ENCODE results near the gene KLF13. TPM values are rescaled to one million over a fixed set of nuclear protein-coding genes. Genes with fewer than 3 reads are reported as not detected.

KLF13 gene
- total and polyA plus RNA-seq, 4 donors, result 38.3 to 157 (median 55.2) TPM

GRCh38 chr15:31379577-31379976 is 52.9 kb downstream of the KLF13 start:
- H3K27ac ChIP-seq (ENCODE audit: low read depth in 1 of 2, low read length in 1 of 2), result peak overlapping the region in 1 of 2 donors; percentile 20
- peaks cover 0 to 31% (median 4%) of the 10 kb centered on the region in 4 donors for H3K36me3 ChIP-seq (ENCODE audit: control insufficient read depth in 4 of 4, insufficient read depth in 4 of 4, low read length in 4 of 4)
- H3K4me1 ChIP-seq (ENCODE audit: control insufficient read depth in 5 of 5, insufficient read depth in 5 of 5, low read length in 5 of 5), result peaks cover 0 to 22% (median 0%) of the 10 kb centered on the region in 5 donors
- peaks cover 0 to 3% (median 0%) of the 10 kb centered on the region in 4 donors for H3K9me3 ChIP-seq (ENCODE audit: control insufficient read depth in 4 of 4, insufficient read depth in 3 of 4, low read length in 3 of 4)
- 93 to 97% methylated on average over 8 of the region's 8 CpGs for WGBS, 2 donors
- TF ChIP-seq CTCF (IDR thresholded peaks at IDR 0.05; ENCODE audit: control extremely low read depth, extremely low read depth), result no peak
- H3K27me3 ChIP-seq (ENCODE audit: control insufficient read depth in 3 of 3, insufficient read depth in 3 of 3, low read length in 2 of 3), result no peaks in the 10 kb centered on the region
- ATAC-seq (ENCODE audit: insufficient read depth, low FRiP score) (no peak), DNase-seq (no peak)
- H3K4me3 ChIP-seq, result no peak overlapping the region
- no peak overlapping the region for H3K9ac ChIP-seq (ENCODE audit: insufficient read depth in 1 of 2, low read length in 2 of 2)

GRCh38 chr15:31381801-31382712 is 55.4 kb downstream of the KLF13 start:
- H3K9me3 ChIP-seq (ENCODE audit: control insufficient read depth in 4 of 4, insufficient read depth in 3 of 4, low read length in 3 of 4), result peaks cover 0 to 3% (median 0%) of the 10 kb centered on the region in 4 donors
- H3K9ac ChIP-seq (ENCODE audit: insufficient read depth in 1 of 2, low read length in 2 of 2), result no peak overlapping the region
- DNase-seq, result no peak
- H3K4me1 ChIP-seq (ENCODE audit: control insufficient read depth in 5 of 5, insufficient read depth in 5 of 5, low read length in 5 of 5), result peaks cover 0 to 15% (median 0%) of the 10 kb centered on the region in 5 donors
- ATAC-seq (ENCODE audit: insufficient read depth, low FRiP score), result no peak
- peak overlapping the region in 1 of 2 donors; percentile 52 for H3K27ac ChIP-seq (ENCODE audit: low read depth in 1 of 2, low read length in 1 of 2)
- no peaks in the 10 kb centered on the region for H3K27me3 ChIP-seq (ENCODE audit: control insufficient read depth in 3 of 3, insufficient read depth in 3 of 3, low read length in 2 of 3)
- 94 to 95% methylated on average over 10 of the region's 10 CpGs for WGBS, 2 donors
- no peak overlapping the region for H3K4me3 ChIP-seq
- H3K36me3 ChIP-seq (ENCODE audit: control insufficient read depth in 4 of 4, insufficient read depth in 4 of 4, low read length in 4 of 4), result peaks cover 0 to 24% (median 4%) of the 10 kb centered on the region in 4 donors
- no peak for TF ChIP-seq CTCF (IDR thresholded peaks at IDR 0.05; ENCODE audit: control extremely low read depth, extremely low read depth)

GRCh38 chr15:31382713-31383045 is 56.0 kb downstream of the KLF13 start:
- Histone ChIP-seq H3K4me3 (no peak overlapping the region), H3K27ac (ENCODE audit: low read depth in 1 of 2, low read length in 1 of 2) (no peak overlapping the region), H3K9me3 (ENCODE audit: control insufficient read depth in 4 of 4, insufficient read depth in 3 of 4, low read length in 3 of 4) (peaks cover 0 to 3% (median 0%) of the 10 kb centered on the region in 4 donors), H3K9ac (ENCODE audit: insufficient read depth in 1 of 2, low read length in 2 of 2) (no peak overlapping the region), H3K27me3 (ENCODE audit: control insufficient read depth in 3 of 3, insufficient read depth in 3 of 3, low read length in 2 of 3) (no peaks in the 10 kb centered on the region), H3K4me1 (ENCODE audit: control insufficient read depth in 5 of 5, insufficient read depth in 5 of 5, low read length in 5 of 5) (peaks cover 0 to 13% (median 0%) of the 10 kb centered on the region in 5 donors), H3K36me3 (ENCODE audit: control insufficient read depth in 4 of 4, insufficient read depth in 4 of 4, low read length in 4 of 4) (peaks cover 0 to 22% (median 4%) of the 10 kb centered on the region in 4 donors)
- DNase-seq (no peak), ATAC-seq (ENCODE audit: insufficient read depth, low FRiP score) (no peak)
- 87% methylated on average over 5 of the region's 5 CpGs for WGBS, 2 donors
- TF ChIP-seq CTCF (IDR thresholded peaks at IDR 0.05; ENCODE audit: control extremely low read depth, extremely low read depth), result no peak
